Prostate gland (tissue), 2 donors: ENCODE measurements around the gene SELENOO. TPM values are rescaled to one million over a fixed set of nuclear protein-coding genes. Genes with fewer than 3 reads are reported as not detected.
A peak's percentile ranks its signal among the peaks of the same experiment; 100 is the strongest.

Source experiments
- DNase-seq: peaks from one replicate; pipeline ENCODE4 v3.0.0-alpha.2; 2019; ENCODE audit warnings: low spot score
- H3K27ac ChIP-seq, 2 donors: fragments of 200-600 bp; sonication (generic); 2 replicates each; pipeline ENCODE4 v1.5.1; 2017 to 2019
- H3K27me3 ChIP-seq: fragments of 200-600 bp; sonication (generic); replicated peaks from 2 replicates; pipeline ENCODE4 v1.5.1; 2019; ENCODE audit not compliant: insufficient read depth
- H3K36me3 ChIP-seq, 2 donors: fragments of 200-600 bp; sonication (generic); 1 replicate in 1 of 2; 2 replicates in 1 of 2; pipeline versions ENCODE4 v1.5.1 to v1.8.1; 2017 to 2019
- H3K4me1 ChIP-seq: fragments of 200-600 bp; sonication (generic); replicated peaks from 2 replicates; pipeline ENCODE4 v1.5.1; 2019
- H3K4me3 ChIP-seq, 2 donors: fragments of 200-600 bp; sonication (generic); 2 replicates each; pipeline ENCODE4 v1.5.1; 2017 to 2019
- H3K9me3 ChIP-seq: fragments of 200-600 bp; sonication (generic); 2 replicates; pipeline ENCODE4 v1.5.1; 2017
- CTCF ChIP-seq, 4 experiments: fragments of 200-600 bp in 2 of 4; fragments of 450-650 bp in 2 of 4; sonication (generic) in 2 of 4; IDR thresholded peaks; 1 replicate in 3 of 4; 2 replicates in 1 of 4; pipeline ENCODE4 v1.5.1; 2016 to 2019; ENCODE audit warnings: antibody characterized with exemption in 4 of 4, mild to moderate bottlenecking in 2 of 4, moderate library complexity in 2 of 4
- POLR2A ChIP-seq: fragments of 450-650 bp; IDR thresholded peaks from one replicate; pipeline ENCODE4 v1.6.1; 2016; ENCODE audit warnings: antibody characterized with exemption, mild to moderate bottlenecking
- POLR2AphosphoS5 ChIP-seq: sonication (generic); formaldehyde crosslinking; IDR thresholded peaks from one replicate; pipeline ENCODE4 v1.6.1; 2017; ENCODE audit warnings: antibody characterized with exemption
- WGBS: methylation state at CpG from one replicate; pipeline ENCODE4 v1.1.5; 2018; 5-methylcytosine and 5-hydroxymethylcytosine counted together
- intact Hi-C: fragments of 100-400 bp; cut with DNase I; formaldehyde crosslinking; loops from one replicate; pipeline ENCODE4 v1.14.2; 2022
- total RNA-seq, 2 donors: library from RNA; depleted of rRNA; stranded (reverse); fragments of >200 nt; gene quantifications; one replicate each; pipeline ENCODE4 v1.1.0, GENCODE V29; 2016

SELENOO gene
- total RNA-seq, 2 donors from 2014 or later, result 51.8 to 58.5 TPM

GRCh38 chr22:50190182-50190940, 10.4 kb upstream of the SELENOO start:
- Histone ChIP-seq H3K4me3 (peak overlapping the region; percentile 31 to 40), H3K4me1 (peaks cover 12% of the 10 kb centered on the region), H3K27ac (peak overlapping the region; percentile 75 to 83), H3K27me3 (no peaks in the 10 kb centered on the region), H3K9me3 (no peaks in the 10 kb centered on the region), H3K36me3 (peaks cover 5 to 11% of the 10 kb centered on the region in 2 donors)
- peak; percentile 68 for DNase-seq
- WGBS, result 6% methylated on average over 43 of the region's 43 CpGs
- peak; percentile 52 to 65 (median 58) for TF ChIP-seq CTCF (IDR thresholded peaks at IDR 0.05)
- TF ChIP-seq POLR2A, result peak; percentile 67
- peak; percentile 82 for TF ChIP-seq POLR2AphosphoS5
- intact Hi-C loops, result no loop called here

GRCh38 chr22:50190941-50191741, 9.7 kb upstream of the SELENOO start:
- TF ChIP-seq CTCF (IDR thresholded peaks at IDR 0.05) (no peak), POLR2A (no peak), POLR2AphosphoS5 (no peak)
- no peaks in the 10 kb centered on the region for H3K9me3 ChIP-seq
- WGBS, result 54% methylated on average over 18 of the region's 18 CpGs
- peak overlapping the region; percentile 31 to 40 for H3K4me3 ChIP-seq
- H3K27ac ChIP-seq, result peak overlapping the region; percentile 75 to 83
- H3K36me3 ChIP-seq, result peaks cover 5 to 11% of the 10 kb centered on the region in 2 donors
- no peak for DNase-seq
- H3K4me1 ChIP-seq, result peaks cover 12% of the 10 kb centered on the region
- intact Hi-C loops, result no loop called here
- H3K27me3 ChIP-seq, result no peaks in the 10 kb centered on the region

- no peak for DNase-seq
- Histone ChIP-seq H3K4me3 (no peak overlapping the region), H3K27me3 (no peaks in the 10 kb centered on the region), H3K4me1 (peaks cover 12% of the 10 kb centered on the region), H3K36me3 (peaks cover 5 to 11% of the 10 kb centered on the region in 2 donors), H3K9me3 (no peaks in the 10 kb centered on the region), H3K27ac (peak overlapping the region; percentile 75 to 83)
- WGBS, result 69% methylated on average over 24 of the region's 25 CpGs
- TF ChIP-seq CTCF (IDR thresholded peaks at IDR 0.05) (no peak), POLR2AphosphoS5 (no peak), POLR2A (no peak)
- intact Hi-C loops, result no loop called here
Measured at GRCh38 chr22:50192436-50193204, 8.2 kb upstream of the SELENOO start.

GRCh38 chr22:50193621-50194020, 7.2 kb upstream of the SELENOO start:
- Histone ChIP-seq H3K27me3 (no peaks in the 10 kb centered on the region), H3K4me3 (no peak overlapping the region), H3K36me3 (peaks cover 5 to 11% of the 10 kb centered on the region in 2 donors), H3K27ac (no peak overlapping the region), H3K9me3 (no peaks in the 10 kb centered on the region), H3K4me1 (peaks cover 12% of the 10 kb centered on the region)
- intact Hi-C loops, result no loop called here
- no peak for DNase-seq
- 73% methylated on average over 5 of the region's 8 CpGs for WGBS
- TF ChIP-seq POLR2A (no peak), CTCF (IDR thresholded peaks at IDR 0.05) (no peak), POLR2AphosphoS5 (no peak)
